ENCODE measurements around the gene PODN.

Gene PODN

GRCh38 chr1:53073287-53073686, 11.3 kb downstream of the PODN start:
- DNase-seq (ENCODE audit: low read depth): no peak
- no peak overlapping the region for H3K4me3 ChIP-seq (ENCODE audit: control insufficient read depth, low read depth, low read length)
- TF ChIP-seq CTCF (conservative IDR thresholded peaks at IDR 0.05; ENCODE audit: control insufficient read depth, insufficient read depth, low read depth, low read length): no peak

GRCh38 chr1:53073868-53074311, 11.9 kb downstream of the PODN start:
- peak; percentile 25 for DNase-seq (ENCODE audit: low read depth)
- no peak overlapping the region for H3K4me3 ChIP-seq (ENCODE audit: control insufficient read depth, low read depth, low read length)
- TF ChIP-seq CTCF (conservative IDR thresholded peaks at IDR 0.05; ENCODE audit: control insufficient read depth, insufficient read depth, low read depth, low read length): no peak

- TF ChIP-seq CTCF (conservative IDR thresholded peaks at IDR 0.05; ENCODE audit: control insufficient read depth, insufficient read depth, low read depth, low read length): no peak
- H3K4me3 ChIP-seq (ENCODE audit: control insufficient read depth, low read depth, low read length): no peak overlapping the region
- DNase-seq (ENCODE audit: low read depth): no peak
Observed at GRCh38 chr1:53074313-53075154, 12.5 kb downstream of the PODN start.

- DNase-seq (ENCODE audit: low read depth): no peak
- no peak for TF ChIP-seq CTCF (conservative IDR thresholded peaks at IDR 0.05; ENCODE audit: control insufficient read depth, insufficient read depth, low read depth, low read length)
- H3K4me3 ChIP-seq (ENCODE audit: control insufficient read depth, low read depth, low read length): no peak overlapping the region
Observed at GRCh38 chr1:53075206-53075605, 13.2 kb downstream of the PODN start.

- no peak for TF ChIP-seq CTCF (conservative IDR thresholded peaks at IDR 0.05; ENCODE audit: control insufficient read depth, insufficient read depth, low read depth, low read length)
- H3K4me3 ChIP-seq (ENCODE audit: control insufficient read depth, low read depth, low read length): no peak overlapping the region
- no peak for DNase-seq (ENCODE audit: low read depth)
Observed at GRCh38 chr1:53075761-53076163, 13.7 kb downstream of the PODN start.

- no peak for DNase-seq (ENCODE audit: low read depth)
- no peak overlapping the region for H3K4me3 ChIP-seq (ENCODE audit: control insufficient read depth, low read depth, low read length)
Observed at GRCh38 chr1:53076165-53076564, 14.2 kb downstream of the PODN start.

More at GRCh38 chr1:53076165-53076564, 14.2 kb downstream of the PODN start:
- no peak for TF ChIP-seq CTCF (conservative IDR thresholded peaks at IDR 0.05; ENCODE audit: control insufficient read depth, insufficient read depth, low read depth, low read length)

Measured in fibroblast of mammary gland (primary cell).